ENCODE data around the gene RAPGEF6.
"Not testable (repeated sequence)": the region's sequence is repeated elsewhere in the genome, so short reads cannot be mapped to it uniquely, and the experiment has no call there.

RAPGEF6 gene

GRCh38 chr5:131384616-131385214 lies 250.3 kb downstream of the RAPGEF6 start:
- no peak for DNase-seq (ENCODE audit: low spot score)

- DNase-seq (ENCODE audit: low spot score): no peak
Observed at GRCh38 chr5:131384173-131384572, 250.9 kb downstream of the RAPGEF6 start.

- peak; percentile 65 for DNase-seq (ENCODE audit: low spot score)
Observed at GRCh38 chr5:131382407-131383395, 252.3 kb downstream of the RAPGEF6 start.

GRCh38 chr5:131381777-131382176 lies 253.3 kb downstream of the RAPGEF6 start:
- no peak for DNase-seq (ENCODE audit: low spot score)

- DNase-seq (ENCODE audit: low spot score): no peak
Observed at GRCh38 chr5:131381021-131381420, 254.0 kb downstream of the RAPGEF6 start.

GRCh38 chr5:131380238-131380637 lies 254.8 kb downstream of the RAPGEF6 start:
- not testable (repeated sequence) for DNase-seq (ENCODE audit: low spot score)

GRCh38 chr5:131379723-131380122 lies 255.3 kb downstream of the RAPGEF6 start:
- no peak for DNase-seq (ENCODE audit: low spot score)

GRCh38 chr5:131378721-131379541 lies 256.1 kb downstream of the RAPGEF6 start:
- no peak for DNase-seq (ENCODE audit: low spot score)

GRCh38 chr5:131377785-131378325 lies 257.2 kb downstream of the RAPGEF6 start:
- DNase-seq (ENCODE audit: low spot score): peak; percentile 67

GRCh38 chr5:131377346-131377745 lies 257.7 kb downstream of the RAPGEF6 start:
- no peak for DNase-seq (ENCODE audit: low spot score)

- no peak for DNase-seq (ENCODE audit: low spot score)
Observed at GRCh38 chr5:131375351-131375750, 259.7 kb downstream of the RAPGEF6 start.

All from globus pallidus (tissue), 1 donor.